ENCODE data around the gene SFMBT2. TPM values are rescaled to one million over a fixed set of nuclear protein-coding genes. Genes with fewer than 3 reads are reported as not detected.
A peak's percentile ranks its signal among the peaks of the same experiment; 100 is the strongest.

Gene SFMBT2
- total and polyA plus RNA-seq, 2 of the 4 experiments (the other 2 are of a cell fraction) = 0.70 to 1.3 TPM

GRCh38 chr10:7351894-7352293 lies 58.9 kb downstream of the SFMBT2 start:
- peaks cover 3% of the 10 kb centered on the region; the same call in 1 of the 2 replicates for H3K9me3 ChIP-seq (ENCODE audit: control insufficient read depth, insufficient read depth, low read length)
- no peak overlapping the region for H3K27ac ChIP-seq (ENCODE audit: insufficient read depth, low read length)
- no peak overlapping the region for H3K56ac ChIP-seq (ENCODE audit: extremely low read depth, insufficient read depth, low read length)
- no peak overlapping the region for H3K4me3 ChIP-seq (ENCODE audit: insufficient read depth, low read depth, low read length)
- TF ChIP-seq MAZ (IDR thresholded peaks at IDR 0.05; ENCODE audit: borderline replicate concordance, low read depth, low read length) (no peak), RFX5 (IDR thresholded peaks at IDR 0.05; ENCODE audit: low read depth, low read length) (no peak), FOS (IDR thresholded peaks at IDR 0.05; ENCODE audit: low read depth, low read length) (no peak), CTCF (conservative IDR thresholded peaks at IDR 0.05; ENCODE audit: low read depth, low read length) (no peak), NFE2L2 (IDR thresholded peaks at IDR 0.05; ENCODE audit: low read depth, low read length) (no peak)
- no peak overlapping the region for H3K9ac ChIP-seq (ENCODE audit: low read depth, low read length)
- dilution Hi-C loops (cut with HindIII; ENCODE audit: low sequenced_read_pairs, unreplicated experiment) = no loop called here
- H3K9me1 ChIP-seq (ENCODE audit: insufficient read depth, low read length) = peaks cover 2% of the 10 kb centered on the region; the same call in 1 of the 2 replicates
- CTCF ChIA-PET = no interaction called here
- no peak overlapping the region for H2BK15ac ChIP-seq (ENCODE audit: low read depth, low read length)
- no peak overlapping the region for H2BK120ac ChIP-seq (ENCODE audit: low read depth, low read length)
- 0 out of 2 replicates have a peak, but pooled peaks cover 2% of the 10 kb centered on the region for H3K4me1 ChIP-seq (ENCODE audit: control insufficient read depth, insufficient read depth, low read length)
- H3K27me3 ChIP-seq (ENCODE audit: control insufficient read depth, insufficient read depth, low read length) = no peaks in the 10 kb centered on the region
- no peak overlapping the region for H2AK5ac ChIP-seq (ENCODE audit: low read depth, low read length)
- WGBS, 2 experiments (ENCODE audit: extremely low coverage in 2 of 2, insufficient read length in 1 of 2) = no CpG with 5 or more reads among the region's 9 CpGs
- DNase-seq (peak; percentile 27), ATAC-seq (ENCODE audit: low read depth) (no peak)
- H3K79me1 ChIP-seq (ENCODE audit: low read depth in 1 of 2, low read length in 2 of 2) = no peaks in the 10 kb centered on the region
- in situ Hi-C loops (cut with MboI; ENCODE audit: low sequenced_read_pairs) = no loop called here
- H4K8ac ChIP-seq (ENCODE audit: low read depth in 2 of 2, low read length in 2 of 2) = no peak overlapping the region
- no peak overlapping the region for H3K14ac ChIP-seq (replicated peaks; ENCODE audit: low read depth, low read length)
- no peaks in the 10 kb centered on the region for H3K36me3 ChIP-seq (ENCODE audit: control insufficient read depth, insufficient read depth, low read length)
- no peak overlapping the region for H3K4ac ChIP-seq (ENCODE audit: low read depth, low read length)
- POLR2A ChIA-PET (ENCODE audit: unreplicated experiment) = no interaction called here
- no peak overlapping the region for H2BK5ac ChIP-seq (ENCODE audit: low read depth, low read length, poor library complexity, severe bottlenecking)
- no peak overlapping the region for H4K5ac ChIP-seq (ENCODE audit: low read depth, low read length)
- H3K4me2 ChIP-seq (ENCODE audit: low read depth, low read length) = no peak overlapping the region
- no peak overlapping the region for H4K91ac ChIP-seq (ENCODE audit: insufficient read depth, low read depth, low read length)
- no peak overlapping the region for H2AK9ac ChIP-seq (replicated peaks; ENCODE audit: low read depth, low read length, poor library complexity)
- no peak overlapping the region for H3K23ac ChIP-seq (ENCODE audit: low read depth, low read length)
- no peak overlapping the region for H3K18ac ChIP-seq (ENCODE audit: low read depth, low read length)
- intact Hi-C loops (cut with micrococcal nuclease) = no loop called here
- no TSS peak for BruUV-seq (replicated peaks)
- H2BK20ac ChIP-seq (ENCODE audit: low read depth, low read length) = no peak overlapping the region
- H4K20me1 ChIP-seq (ENCODE audit: insufficient read depth, low read length) = no peaks in the 10 kb centered on the region
- no peak overlapping the region for H2AFZ ChIP-seq (replicated peaks; ENCODE audit: low read length, poor library complexity)

Measured in IMR-90 (cell line).